Measurements from ENCODE around the gene FTO.
"Not testable (repeated sequence)": the region's sequence is repeated elsewhere in the genome, so short reads cannot be mapped to it uniquely, and the experiment has no call there.

The FTO gene

DNA sequence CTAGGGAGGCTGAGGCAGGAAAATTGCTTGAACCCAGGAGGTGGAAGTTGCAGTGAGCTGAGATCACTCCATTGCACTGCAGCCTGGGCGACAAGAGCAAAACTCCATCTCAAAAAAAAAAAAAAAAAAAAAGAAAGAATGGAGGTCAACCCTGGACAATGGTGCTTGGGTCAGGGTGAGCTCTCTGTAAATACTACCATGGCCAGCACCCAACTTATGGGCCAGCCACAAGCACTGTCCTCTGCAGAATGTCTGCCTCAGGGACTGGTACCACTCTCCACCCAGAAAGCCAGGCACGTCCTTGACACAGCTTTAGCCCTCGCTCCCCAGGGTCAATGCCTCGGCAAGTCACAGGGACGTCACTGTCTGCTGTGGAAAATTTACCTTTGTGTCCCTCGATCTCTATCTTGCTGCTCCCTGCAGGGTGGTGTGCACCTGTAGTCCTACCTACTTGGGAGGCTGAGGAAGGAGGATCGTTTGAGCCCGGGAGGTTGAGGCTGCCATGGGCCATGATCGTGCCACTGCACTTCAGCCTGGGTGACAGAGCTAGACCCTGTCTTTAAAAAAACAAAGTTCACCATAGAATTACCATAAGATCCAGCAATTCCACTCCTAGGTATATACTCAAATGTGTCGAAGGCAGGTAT is 459.4 kb downstream of the FTO start:
- DNase-seq (ENCODE audit: low spot score) = no peak

GRCh38 chr16:54164789-54165173 is 460.8 kb downstream of the FTO start:
- no peak for DNase-seq (ENCODE audit: low spot score)

DNA sequence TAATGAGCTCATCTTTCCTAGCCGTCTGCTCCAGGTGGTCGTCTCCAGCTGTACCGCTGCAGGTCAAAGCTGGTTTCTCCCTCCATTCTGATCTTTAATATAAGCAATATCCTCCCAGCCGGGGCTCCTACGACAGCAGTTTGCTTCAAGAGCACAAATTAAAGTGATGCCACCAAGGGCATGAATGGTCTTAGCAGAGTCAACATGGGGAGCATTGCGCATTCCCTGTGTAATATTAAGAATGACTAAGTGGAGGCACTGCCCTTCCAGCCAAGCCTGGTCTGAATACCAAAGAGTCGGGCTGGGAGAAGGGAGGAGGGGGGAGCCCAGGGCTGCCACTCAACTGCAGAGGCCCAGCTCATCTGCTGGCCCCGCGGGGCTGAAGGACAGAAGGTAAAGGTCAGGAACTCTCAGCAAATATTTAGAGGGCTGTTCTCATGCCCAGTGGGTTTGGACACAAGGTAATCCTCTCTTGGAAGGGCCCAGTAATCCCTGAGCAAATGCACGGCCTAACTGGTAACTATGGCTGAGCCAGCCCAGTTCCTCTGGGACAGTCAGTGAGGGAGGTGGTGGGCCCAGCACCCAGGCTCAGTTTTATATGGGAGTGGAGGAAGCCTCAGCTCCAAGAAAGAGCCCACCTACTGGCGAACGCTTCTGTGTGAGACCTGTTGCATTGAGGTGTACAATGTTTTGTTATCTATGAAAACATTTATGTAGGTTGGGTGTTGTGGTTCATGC is 461.4 kb downstream of the FTO start:
- no peak for DNase-seq (ENCODE audit: low spot score)

- no peak for DNase-seq (ENCODE audit: low spot score)
These were observed 462.2 kb downstream of the FTO start for GRCh38 chr16:54165912-54166865.

DNA sequence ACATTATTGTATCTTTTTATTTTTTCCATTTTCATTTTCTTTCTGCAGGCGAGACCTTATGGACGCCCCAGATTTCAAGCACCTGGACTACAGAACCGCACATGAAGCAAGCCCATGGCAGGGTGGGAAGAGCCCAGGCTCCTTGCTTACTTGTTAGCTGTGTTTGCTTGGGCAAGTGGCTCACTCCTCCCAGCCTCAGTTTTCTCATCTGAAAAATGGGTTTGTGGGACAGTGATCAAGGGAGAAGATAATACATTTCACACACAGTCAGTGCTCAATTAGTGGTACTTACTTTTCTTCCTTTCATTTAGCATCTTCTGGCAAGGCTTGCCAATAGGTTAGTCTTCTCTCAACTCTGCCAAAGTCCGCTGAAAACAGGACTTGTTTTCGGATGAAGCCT is 465.2 kb downstream of the FTO start:
- no peak for DNase-seq (ENCODE audit: low spot score)

- DNase-seq (ENCODE audit: low spot score) = no peak
These were observed 467.9 kb downstream of the FTO start for GRCh38 chr16:54171626-54172537.

- DNase-seq (ENCODE audit: low spot score) = no peak
These were observed 469.5 kb downstream of the FTO start for GRCh38 chr16:54173490-54173889.

DNA sequence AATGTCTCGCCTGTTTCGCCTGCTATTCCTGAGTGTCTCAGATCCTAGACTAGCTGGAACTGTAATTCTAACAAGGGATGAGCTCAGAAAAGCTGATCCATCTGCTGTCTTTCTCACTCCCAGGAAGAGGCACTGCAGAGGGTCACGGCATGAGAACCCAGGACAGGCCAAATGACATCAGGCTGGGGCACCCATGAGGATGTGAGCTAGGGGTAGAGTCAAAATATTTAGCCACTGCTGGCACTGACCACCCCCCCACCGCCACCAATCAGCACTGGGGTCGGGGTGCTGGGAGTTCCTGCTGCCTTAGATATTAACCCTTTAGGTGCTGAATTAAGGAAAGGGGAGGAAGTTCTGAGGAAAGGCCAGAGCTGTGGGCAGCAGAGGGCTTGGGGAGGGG is 470.2 kb downstream of the FTO start:
- DNase-seq (ENCODE audit: low spot score) = no peak

GRCh38 chr16:54174750-54175149 is 470.8 kb downstream of the FTO start:
- no peak for DNase-seq (ENCODE audit: low spot score)

DNA sequence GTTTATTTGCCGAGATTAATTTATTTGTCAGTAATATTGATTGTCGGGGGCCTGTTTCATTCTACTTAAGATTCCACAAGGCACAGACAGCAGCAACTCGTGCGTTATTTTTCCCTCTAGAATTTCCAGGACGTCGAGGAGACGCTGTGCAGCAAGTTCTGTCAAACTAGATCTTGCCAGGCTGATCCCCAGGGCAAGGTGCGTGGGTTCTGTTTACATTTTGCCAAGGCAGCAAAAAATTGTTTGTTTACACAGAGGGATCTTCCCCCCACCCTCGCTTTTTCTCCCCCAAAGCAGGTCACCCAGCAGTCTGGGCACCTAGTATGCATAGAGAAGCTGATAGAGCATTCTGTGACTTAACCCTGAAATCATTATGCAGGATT is 471.2 kb downstream of the FTO start:
- DNase-seq (ENCODE audit: low spot score) = no peak

DNA sequence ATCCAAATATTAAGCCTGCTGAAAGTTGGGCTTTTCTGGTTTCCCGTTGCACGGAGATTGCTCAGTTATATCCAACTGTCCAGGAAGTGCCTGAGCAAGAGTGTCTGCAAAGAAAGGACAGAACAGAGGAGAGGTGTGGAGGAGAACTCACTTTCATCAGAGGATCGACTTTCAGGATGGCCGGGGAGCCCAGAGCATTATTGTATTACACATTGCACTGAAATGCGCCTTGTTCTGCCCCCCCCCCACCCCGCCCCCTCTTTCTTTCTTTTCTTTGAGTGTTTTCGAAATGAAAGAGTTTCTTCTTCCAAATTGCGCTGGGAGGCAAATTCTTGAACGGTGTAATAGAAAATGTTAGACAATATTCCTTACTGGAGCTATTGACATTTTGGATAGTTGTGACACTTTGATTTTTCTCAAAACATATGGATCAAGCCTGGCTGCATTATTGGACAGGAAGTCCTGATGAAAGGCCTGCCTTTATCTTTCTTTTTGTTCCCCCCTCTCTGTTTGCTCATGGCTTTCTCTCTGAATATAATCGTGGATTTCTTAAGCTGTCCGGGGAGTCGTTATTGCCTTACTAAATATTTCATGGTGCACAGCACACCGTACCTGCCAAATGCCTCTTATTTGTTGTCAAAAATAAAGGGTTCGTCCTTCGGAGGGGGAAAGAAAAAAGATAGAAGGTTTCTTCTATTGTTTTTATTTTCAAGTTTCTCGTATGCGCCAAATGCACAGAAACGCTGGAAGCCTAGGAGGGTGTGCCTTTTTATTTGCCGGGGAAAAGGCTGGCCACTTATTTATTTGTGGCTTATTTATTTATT is 471.8 kb downstream of the FTO start:
- no peak for DNase-seq (ENCODE audit: low spot score)

DNA sequence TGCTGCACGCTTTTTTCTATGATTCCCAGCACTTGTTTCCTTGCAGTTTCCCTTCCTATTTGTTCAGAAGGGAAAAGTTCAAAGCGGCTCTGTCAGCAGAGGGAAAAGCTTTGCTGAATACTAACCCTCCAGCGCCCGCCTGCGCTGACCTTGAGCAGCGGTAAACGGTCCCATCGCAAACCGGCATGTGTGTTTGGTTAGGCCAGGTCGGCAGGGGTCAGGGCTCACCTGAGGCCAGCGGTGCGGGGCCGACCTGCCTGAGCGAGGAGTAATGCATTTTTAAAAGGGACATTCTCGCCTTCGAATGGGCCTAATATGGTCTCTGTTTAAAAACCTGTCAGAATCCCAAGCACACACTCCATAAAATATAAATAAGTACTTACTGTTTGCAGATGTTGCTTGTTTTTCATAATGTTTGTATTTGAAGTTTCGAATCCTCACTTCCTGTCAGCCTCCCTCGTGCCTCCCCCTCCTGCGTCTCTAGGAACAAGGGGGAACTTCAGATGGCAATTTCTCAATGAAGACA is 472.5 kb downstream of the FTO start:
- DNase-seq (ENCODE audit: low spot score) = peak; percentile 54

DNA sequence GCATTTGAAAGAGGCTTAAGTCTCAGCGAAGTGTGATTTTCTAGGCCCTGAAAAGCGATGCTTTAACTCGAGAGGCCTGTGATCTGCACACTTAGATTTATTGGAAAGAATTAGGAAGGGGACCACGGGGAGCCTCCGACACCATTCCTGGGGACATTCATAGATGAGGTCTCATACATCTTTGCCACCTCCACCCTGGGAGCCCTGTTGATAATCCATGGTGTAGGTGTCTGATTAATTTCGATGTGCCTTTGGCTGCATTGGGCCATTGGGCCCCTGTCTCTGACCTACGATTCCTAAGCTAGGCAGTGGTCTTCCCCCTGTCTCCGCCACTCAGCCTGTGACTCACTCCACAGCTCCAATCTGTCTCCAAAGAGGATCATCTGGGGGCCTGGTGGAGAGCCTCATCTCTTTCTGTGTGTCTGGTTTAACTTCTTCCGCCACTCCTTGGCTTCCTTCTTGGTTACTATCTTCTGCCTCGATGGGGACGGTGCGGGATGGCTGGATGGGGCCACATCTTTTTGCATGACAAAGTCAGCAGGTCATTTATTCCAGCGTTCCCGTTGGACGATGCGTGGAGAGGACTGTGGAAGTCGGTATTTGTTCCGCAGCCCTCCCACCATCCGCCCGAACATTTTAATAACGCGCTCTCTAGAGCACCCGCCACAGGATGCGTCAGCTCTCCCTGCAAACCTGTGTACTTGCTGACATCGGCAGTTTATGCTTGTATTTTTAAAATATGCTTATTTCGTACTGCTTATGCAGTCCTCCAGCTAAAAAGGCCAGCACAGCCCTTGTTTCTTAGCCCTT is 473.3 kb downstream of the FTO start:
- DNase-seq (ENCODE audit: low spot score) = no peak

DNA sequence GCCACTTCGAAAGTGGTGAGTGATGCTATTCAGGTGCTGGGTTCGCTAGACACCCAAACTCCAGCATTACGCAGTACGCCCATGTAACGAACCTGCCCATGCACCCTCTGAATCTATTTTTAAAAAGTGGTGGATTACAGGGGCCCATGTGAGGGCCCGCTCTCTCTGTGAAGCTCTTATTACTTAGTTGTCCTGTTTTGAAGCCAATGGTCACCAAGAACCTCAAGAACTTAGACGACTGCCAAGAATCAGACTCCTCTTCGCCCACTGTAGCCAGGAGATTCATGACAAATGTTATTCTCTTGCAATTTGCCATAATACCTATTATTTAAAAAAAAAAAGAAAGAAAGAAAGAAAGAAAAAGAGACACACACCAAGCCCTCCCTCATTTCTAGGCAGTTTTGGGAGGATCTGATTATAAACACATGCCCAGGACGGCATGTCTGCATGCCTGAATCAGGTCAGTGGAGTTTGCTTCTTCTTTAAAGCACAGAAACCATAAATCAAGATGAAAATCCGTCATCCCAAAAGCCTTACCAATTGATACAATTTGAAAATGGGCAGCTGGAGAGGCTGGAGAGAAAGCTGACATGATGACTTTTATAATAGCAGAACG is 474.0 kb downstream of the FTO start:
- no peak for DNase-seq (ENCODE audit: low spot score)

DNA sequence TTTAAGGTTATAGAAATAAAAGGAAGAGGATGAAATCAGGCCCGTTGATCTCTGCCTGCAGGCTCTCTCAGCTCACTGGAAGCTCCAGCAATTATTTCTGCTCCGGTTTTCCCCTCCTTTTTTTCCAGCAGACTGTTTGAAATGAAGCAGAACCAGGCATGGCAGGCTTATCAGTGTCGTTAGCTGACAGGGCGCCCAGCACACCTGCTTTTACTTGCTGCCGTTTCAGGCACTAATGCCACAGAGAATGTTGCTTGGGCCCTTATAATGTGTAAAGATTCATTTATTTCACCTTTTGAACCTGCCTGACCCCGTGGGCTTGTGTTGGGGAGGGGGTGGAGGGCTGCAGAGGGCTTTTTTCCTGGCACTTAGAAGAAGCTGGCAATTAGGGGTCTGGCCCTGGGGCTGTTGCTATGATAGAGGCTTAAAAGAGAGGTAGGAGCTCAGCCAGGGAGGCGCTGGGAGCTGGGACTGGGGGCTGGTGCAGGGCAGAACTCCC is 474.6 kb downstream of the FTO start:
- DNase-seq (ENCODE audit: low spot score) = no peak

DNA sequence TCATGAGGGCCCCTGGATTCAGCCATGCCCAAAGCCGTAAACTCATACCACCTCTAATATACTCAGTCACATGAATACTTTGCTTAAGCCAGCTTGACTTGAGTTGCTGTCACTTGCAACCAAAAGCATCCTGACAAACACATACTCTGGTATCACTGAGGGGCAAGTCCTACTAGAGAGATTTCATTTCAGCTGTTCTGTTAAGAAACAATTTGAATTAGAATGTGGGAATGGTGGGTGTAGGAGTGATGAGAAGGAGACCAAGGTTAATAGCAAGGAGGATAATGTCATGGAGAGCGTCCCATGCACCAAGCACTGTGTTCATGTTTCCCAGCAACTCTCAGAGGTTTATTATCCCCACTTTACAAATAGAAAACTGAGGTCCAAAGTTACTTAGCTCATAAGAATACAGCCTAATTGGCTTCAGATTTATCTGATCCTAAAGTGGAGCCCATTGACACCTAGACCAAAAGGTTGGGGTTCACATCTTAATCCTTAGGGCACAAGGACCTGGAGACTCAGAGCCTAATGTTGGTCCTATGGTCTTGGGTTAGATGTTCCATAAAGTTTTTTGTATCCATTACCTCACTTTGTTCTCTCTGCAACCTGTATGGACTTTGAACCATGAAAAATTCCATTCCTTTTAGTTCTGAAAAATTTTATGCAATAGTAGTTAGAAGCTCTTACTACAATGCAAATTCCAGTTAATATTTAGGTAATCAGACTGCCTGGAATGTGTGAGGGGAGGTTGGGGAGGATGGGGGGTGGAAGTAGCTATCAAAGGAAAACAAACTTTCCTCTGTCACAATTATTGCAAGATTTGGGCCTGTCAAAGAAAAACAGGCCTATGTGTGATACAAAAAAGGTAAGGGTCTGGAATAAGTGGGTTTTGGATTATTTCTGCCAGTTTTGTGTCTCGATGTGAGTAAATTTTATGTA is 476.7 kb downstream of the FTO start:
- DNase-seq (ENCODE audit: low spot score) = peak; percentile 56

- not testable (repeated sequence) for DNase-seq (ENCODE audit: low spot score)
These were observed 477.9 kb downstream of the FTO start for GRCh38 chr16:54181683-54182329.
